GM19324 (cell line): ENCODE data around the gene TFDP1.

Source experiments
- ATAC-seq: cut with Tn5 transposase; IDR thresholded peaks from one replicate; pipeline ENCODE4 v1.9.1; 2021; ENCODE audit warnings: mild to moderate bottlenecking, moderate library complexity; ENCODE audit not compliant: unreplicated experiment, low FRiP score

The TFDP1 gene

DNA sequence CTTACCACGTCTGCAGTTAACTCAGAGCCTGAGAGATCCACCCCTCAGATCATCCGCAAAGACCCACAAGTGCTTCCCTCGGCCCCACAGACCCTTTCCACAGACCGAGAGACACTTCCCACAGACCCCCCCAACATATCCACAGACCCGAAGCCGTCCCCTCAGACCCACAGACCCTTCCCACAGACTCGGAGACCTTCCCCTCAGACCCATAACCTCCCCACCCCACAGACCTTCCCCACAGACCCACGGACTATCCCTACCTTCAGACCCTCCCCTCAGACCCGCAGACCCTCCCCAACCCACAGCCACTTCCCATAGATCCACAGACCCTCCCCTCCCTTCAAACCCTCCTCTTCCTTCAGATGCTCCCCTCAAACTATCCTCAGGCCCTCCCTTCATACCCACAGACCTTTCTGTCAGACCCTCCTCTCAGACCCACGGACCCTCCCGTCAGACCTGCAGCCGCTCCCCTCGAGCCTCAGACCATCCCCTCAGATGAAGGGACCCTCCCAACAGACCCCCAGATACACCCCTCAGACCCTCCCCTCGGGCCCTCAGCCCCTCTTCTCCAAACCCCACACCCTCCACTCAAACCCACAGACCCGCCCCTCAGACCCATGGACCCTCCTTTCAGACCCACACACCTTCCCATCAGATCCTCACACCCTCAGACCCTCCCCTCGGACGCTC, 20.1 kb upstream of the TFDP1 start:
- ATAC-seq = no peak

GRCh38 chr13:113565526-113566226, 18.9 kb upstream of the TFDP1 start:
- no peak for ATAC-seq

GRCh38 chr13:113566227-113566561, 18.4 kb upstream of the TFDP1 start:
- ATAC-seq = no peak

GRCh38 chr13:113567681-113568080, 16.9 kb upstream of the TFDP1 start:
- no peak for ATAC-seq

- no peak for ATAC-seq
Observed at GRCh38 chr13:113573065-113573464, 11.5 kb upstream of the TFDP1 start.

GRCh38 chr13:113576597-113576996, 8.0 kb upstream of the TFDP1 start:
- no peak for ATAC-seq

- ATAC-seq = no peak
Observed at GRCh38 chr13:113577881-113578435, 6.6 kb upstream of the TFDP1 start.

DNA sequence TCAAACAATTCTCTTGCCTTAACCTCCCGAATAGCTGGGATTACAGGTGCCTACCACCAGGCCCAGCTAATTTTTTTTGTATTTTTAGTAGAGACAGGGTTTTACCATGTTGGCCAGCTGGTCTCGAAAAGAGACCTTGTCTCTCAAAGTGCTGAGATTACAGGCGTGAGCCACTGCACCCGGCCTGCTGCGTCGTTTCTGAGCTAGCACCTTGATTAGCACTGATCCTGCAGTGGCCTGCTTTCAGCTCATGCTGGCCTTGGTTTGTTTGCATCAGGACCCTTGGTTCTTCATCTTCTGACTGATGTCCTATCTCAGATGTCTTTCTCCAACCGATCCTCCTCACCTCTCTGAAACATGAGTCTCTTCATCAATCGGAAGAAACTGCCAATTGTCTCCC, 4.9 kb upstream of the TFDP1 start:
- ATAC-seq = no peak

GRCh38 chr13:113581871-113582270, 2.7 kb upstream of the TFDP1 start:
- no peak for ATAC-seq

DNA sequence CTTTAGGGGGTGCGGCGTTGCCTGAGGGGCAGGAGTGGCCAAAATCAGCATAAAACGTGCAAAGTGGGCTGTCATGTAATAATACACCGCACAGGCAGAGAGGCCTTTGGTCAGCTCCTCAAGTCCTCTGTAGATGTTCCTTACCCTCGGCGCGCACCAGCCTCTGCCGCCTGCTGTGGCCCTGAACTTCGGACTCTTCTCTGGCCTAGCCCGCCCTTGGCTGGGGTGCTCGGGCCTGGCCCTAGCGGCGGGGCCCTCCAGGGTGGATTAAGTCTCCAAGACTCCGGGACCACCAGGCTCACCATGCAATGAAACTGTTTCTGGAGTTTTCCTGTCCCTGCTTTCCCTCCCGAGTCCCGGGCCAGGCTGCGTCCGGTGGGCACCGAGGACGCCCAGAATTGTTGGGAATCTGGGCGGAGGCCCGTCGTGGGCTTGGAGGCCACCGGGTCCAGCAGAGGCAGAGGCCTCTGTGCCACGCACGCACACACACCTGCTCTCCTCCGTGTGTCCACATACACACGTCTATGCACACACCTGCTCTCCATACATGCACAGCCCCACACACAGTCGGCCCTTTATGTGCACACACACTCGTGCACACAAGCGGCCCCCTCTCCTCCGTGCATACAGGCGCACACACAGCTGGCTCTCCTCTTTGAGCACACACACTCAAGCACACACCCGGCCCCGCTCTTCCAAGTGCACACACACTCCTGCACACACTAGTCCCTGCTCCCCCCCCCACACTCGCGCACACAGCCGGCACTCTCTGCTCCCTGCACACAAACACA, 1.5 kb upstream of the TFDP1 start:
- ATAC-seq = no peak

GRCh38 chr13:113584870-113585671, 518 bp downstream of the TFDP1 start:
- peak; percentile 39 for ATAC-seq

DNA sequence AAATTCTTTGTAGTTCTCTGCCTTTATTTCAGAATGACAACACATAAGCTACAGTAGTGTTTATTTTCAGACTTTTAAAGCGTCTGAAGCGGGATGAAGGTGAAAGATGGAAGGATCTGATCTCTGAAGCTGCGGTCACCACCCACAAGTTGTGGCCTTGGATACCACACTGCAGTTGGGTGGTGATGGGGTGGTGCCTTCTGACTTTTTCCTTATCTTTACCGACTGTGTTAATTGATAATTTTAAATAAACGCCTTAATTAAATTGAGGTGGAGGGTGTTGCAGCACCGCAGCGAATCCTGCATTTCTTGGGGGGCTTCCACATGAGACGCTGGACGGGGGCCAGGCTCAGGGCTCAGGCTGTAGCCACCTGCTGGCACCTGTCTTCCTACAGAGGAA, 1.3 kb downstream of the TFDP1 start:
- ATAC-seq = no peak

DNA sequence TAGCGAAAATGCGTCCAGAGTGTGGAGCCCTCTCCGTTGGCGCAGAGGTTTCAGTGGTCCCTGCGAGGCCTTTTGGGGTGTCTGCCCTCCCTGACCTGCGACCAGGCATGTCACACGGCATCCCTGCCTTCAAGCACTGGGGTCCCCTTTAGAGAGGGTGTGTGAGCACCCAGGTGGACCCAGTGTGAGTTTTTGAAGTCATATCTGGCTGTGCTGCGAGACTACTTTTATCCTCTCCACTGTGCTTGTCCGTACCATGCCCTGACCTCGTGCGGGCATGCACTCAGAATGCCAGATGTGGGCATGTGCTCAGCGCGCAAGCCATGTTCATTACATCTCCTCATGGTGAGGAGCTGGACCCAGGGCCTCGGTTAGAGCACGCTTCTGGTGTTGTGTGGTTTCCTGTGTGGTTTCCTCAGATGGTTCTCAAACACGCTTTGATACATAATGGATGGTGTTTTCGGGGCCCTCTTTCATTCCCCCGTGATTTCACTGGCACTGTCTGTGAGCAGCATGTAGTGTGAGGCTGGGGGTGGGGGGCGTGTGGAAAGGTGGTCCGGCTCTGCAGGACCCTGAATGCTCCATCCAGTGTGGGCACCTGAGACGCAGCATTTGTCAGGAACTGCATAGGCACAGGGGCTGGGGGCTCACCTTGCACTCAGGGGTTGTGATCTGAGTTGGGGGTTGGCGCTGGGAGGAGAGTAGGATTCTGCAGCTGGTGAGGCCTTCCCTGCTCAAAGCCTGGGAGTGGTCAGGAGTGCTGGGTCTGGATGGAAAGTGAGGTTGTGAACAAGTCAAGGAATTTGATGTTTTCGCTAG, 2.3 kb downstream of the TFDP1 start:
- no peak for ATAC-seq

GRCh38 chr13:113588394-113589111, 4.0 kb downstream of the TFDP1 start:
- ATAC-seq = no peak

DNA sequence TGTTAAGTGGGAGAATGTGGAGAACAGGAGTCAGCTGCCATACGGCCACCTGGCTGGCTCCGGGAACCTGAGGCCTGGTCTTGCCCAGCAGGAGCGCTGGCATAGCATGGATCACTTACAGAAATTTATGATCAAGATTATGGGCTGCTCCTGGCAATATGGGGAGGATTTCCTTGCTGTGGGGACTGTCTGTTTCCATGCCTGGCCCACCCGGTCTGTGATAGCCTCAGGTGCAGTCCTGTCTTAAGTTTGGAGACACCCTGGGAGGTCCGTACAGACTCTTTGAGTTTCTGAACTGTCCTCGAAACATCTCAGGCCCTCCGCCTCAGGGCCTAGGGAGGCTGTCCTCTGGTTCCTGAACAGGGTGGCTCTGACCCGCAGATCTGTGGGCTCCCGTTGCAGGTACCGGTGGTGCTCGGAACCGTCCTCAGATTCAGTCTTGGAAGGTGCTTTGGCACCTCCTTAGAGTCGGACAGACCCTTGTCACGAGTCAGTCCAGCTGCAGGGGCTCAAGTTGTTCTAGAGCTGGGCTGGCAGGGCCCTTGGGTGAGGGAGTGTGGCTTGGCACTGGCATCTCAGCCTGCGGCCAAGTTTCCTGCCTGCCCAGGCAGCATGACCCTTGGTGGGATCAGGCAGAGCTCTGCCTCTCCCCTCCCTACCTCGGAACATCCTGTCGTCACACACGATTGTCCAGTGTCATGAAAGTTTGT, 4.9 kb downstream of the TFDP1 start:
- ATAC-seq = no peak

DNA sequence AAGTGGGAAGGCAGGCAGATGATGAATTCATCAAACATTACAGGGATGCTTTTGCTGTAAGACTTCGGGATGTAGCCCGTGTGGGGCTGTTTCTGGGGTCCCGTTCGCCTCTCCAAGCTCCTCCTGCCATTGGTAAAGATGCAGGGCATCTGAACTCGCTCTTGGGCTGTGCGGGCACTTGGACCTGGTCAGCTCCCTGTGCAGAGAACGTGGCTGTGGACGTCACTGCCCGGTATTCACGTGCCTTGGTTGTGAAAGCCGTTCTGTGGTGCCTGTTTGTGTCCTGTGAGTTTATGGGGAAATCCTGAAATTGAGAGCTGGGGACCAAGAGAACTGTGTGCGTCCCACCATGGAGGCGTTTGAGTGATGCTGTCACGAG, 5.4 kb downstream of the TFDP1 start:
- no peak for ATAC-seq

DNA sequence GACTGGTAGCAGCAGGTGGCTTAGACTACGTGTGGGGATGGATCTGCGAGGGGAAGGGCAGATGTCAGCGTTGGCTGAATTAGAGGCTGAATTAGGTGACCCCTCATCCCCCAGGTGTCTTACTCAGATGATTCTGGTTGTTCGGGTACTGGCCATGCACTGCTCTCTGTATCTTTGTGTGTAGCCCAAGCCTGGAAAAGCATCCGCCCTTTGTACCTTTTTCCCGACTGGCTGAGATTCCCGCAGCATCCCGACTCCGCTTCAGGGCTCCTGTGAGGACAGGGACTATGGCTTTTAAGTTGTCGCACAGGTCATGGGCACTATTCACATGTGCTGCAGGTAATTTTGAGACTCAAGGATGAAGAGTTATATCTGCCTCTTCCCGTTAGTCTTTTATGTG, 7.2 kb downstream of the TFDP1 start:
- no peak for ATAC-seq

DNA sequence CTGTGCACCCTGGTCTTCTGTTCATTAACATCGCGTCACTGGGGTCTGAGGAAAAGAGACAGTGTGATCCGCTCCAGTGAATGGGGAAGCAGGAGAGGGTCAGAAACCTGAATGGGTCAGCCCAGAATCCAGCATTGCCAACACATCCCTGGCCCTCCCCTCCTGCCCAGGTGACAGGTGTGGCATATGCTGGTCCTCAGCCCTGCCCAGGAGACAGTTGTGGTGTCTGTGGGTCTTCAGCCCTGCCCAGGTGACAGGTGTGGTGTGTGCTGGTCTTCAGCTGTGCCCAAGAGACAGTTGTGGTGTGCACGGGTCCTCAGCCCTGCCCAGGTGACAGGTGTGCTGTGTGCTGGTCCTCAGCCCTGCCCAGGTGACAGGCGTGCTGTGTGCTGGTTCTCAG, 8.0 kb downstream of the TFDP1 start:
- no peak for ATAC-seq
